Measurements from ENCODE around the gene MSANTD1. TPM values are rescaled to one million over a fixed set of nuclear protein-coding genes. Genes with fewer than 3 reads are reported as not detected.

Gene MSANTD1
- total RNA-seq, 1 donor from 2014 or later: 1.6 TPM

DNA sequence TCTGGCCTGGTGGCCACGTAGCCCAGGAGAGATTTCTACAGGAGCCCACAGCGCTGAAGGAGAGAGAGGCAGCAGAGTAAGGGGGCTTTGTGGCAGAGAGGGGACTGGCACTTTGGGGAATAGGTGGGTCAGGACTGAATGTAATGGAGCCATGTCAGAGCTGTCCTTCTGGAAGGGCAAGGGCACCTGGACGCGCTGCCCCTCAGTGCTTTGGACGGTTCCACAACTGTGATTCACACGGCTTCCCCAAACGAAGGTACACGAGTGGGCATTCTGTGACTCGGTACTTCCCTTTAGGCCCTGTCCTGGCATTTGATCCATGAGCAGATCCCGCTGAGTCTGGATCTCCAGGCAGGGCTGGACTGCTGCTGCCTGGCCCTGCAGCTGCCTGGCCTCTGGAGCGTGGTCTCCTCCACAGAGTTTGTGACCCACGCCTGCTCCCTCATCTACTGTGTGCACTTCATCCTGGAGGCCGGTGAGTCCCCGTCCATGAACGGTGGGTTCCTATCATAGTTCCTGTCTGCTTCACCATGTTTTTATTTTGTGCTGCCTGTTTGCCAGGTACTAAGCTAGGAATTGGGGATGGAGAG, 35.2 kb upstream of the MSANTD1 start:
- Mint-ChIP-seq H3K4me3 (ENCODE audit: unreplicated experiment) (no peak overlapping the region), H3K36me3 (ENCODE audit: low read depth, unreplicated experiment) (peaks cover 22% of the 10 kb centered on the region), H3K9me3 (ENCODE audit: unreplicated experiment) (no peaks in the 10 kb centered on the region), H3K4me1 (ENCODE audit: low read depth, unreplicated experiment) (no peaks in the 10 kb centered on the region), H3K27ac (ENCODE audit: unreplicated experiment) (no peak overlapping the region), H3K27me3 (ENCODE audit: low read depth, unreplicated experiment) (no peaks in the 10 kb centered on the region)
- FAIRE-seq (no peak), DNase-seq (ENCODE audit: low read depth) (no peak)
- H2AFZ ChIP-seq (ENCODE audit: low read depth, low read length): no peak overlapping the region
- H4K20me1 ChIP-seq (ENCODE audit: insufficient read depth, low read length): no peaks in the 10 kb centered on the region
- H3K36me3 ChIP-seq (ENCODE audit: insufficient read depth, low read length): peaks cover 49% of the 10 kb centered on the region
- H3K9ac ChIP-seq (ENCODE audit: low read length): no peak overlapping the region
- H3K9me3 ChIP-seq (ENCODE audit: insufficient read depth, low read depth, low read length): no peaks in the 10 kb centered on the region
- no peaks in the 10 kb centered on the region for H3K4me1 ChIP-seq (ENCODE audit: insufficient read depth, low read length)
- H3K4me3 ChIP-seq (ENCODE audit: insufficient read depth, low read depth, low read length): no peak overlapping the region
- no peak overlapping the region for H3K27ac ChIP-seq (ENCODE audit: low read depth, low read length)
- TF ChIP-seq, protein P1, sequence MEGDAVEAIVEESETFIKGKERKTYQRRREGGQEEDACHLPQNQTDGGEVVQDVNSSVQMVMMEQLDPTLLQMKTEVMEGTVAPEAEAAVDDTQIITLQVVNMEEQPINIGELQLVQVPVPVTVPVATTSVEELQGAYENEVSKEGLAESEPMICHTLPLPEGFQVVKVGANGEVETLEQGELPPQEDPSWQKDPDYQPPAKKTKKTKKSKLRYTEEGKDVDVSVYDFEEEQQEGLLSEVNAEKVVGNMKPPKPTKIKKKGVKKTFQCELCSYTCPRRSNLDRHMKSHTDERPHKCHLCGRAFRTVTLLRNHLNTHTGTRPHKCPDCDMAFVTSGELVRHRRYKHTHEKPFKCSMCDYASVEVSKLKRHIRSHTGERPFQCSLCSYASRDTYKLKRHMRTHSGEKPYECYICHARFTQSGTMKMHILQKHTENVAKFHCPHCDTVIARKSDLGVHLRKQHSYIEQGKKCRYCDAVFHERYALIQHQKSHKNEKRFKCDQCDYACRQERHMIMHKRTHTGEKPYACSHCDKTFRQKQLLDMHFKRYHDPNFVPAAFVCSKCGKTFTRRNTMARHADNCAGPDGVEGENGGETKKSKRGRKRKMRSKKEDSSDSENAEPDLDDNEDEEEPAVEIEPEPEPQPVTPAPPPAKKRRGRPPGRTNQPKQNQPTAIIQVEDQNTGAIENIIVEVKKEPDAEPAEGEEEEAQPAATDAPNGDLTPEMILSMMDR (IDR thresholded peaks at IDR 0.05; ENCODE audit: insufficient read depth, low read depth, low read length): no peak
- TF ChIP-seq EZH2 (IDR thresholded peaks at IDR 0.05; ENCODE audit: insufficient read depth, low read length): no peak
- no peak overlapping the region for H3K4me2 ChIP-seq (ENCODE audit: low read length)
- no peaks in the 10 kb centered on the region for H3K27me3 ChIP-seq (ENCODE audit: insufficient read depth, low read length)
- H3K79me2 ChIP-seq (ENCODE audit: insufficient read depth, low read length): no peaks in the 10 kb centered on the region

GRCh38 chr4:3215256-3215655, 33.7 kb upstream of the MSANTD1 start:
- TF ChIP-seq, protein P1 (IDR thresholded peaks at IDR 0.05; ENCODE audit: insufficient read depth, low read depth, low read length): no peak
- no peak for TF ChIP-seq EZH2 (IDR thresholded peaks at IDR 0.05; ENCODE audit: insufficient read depth, low read length)
- H3K27ac Mint-ChIP-seq (ENCODE audit: unreplicated experiment): no peak overlapping the region
- no peaks in the 10 kb centered on the region for H3K4me1 ChIP-seq (ENCODE audit: insufficient read depth, low read length)
- FAIRE-seq (no peak), DNase-seq (ENCODE audit: low read depth) (no peak)
- H3K36me3 Mint-ChIP-seq (ENCODE audit: low read depth, unreplicated experiment): peaks cover 29% of the 10 kb centered on the region
- no peak overlapping the region for H3K4me3 ChIP-seq (ENCODE audit: insufficient read depth, low read depth, low read length)
- H3K9me3 ChIP-seq (ENCODE audit: insufficient read depth, low read depth, low read length): no peaks in the 10 kb centered on the region
- no peaks in the 10 kb centered on the region for H3K27me3 Mint-ChIP-seq (ENCODE audit: low read depth, unreplicated experiment)
- H2AFZ ChIP-seq (ENCODE audit: low read depth, low read length): no peak overlapping the region
- H3K9me3 Mint-ChIP-seq (ENCODE audit: unreplicated experiment): no peaks in the 10 kb centered on the region
- H3K4me3 Mint-ChIP-seq (ENCODE audit: unreplicated experiment): no peak overlapping the region
- peaks cover 40% of the 10 kb centered on the region for H3K36me3 ChIP-seq (ENCODE audit: insufficient read depth, low read length)
- H3K79me2 ChIP-seq (ENCODE audit: insufficient read depth, low read length): no peaks in the 10 kb centered on the region
- no peak overlapping the region for H3K4me2 ChIP-seq (ENCODE audit: low read length)
- H3K27ac ChIP-seq (ENCODE audit: low read depth, low read length): no peak overlapping the region
- H3K4me1 Mint-ChIP-seq (ENCODE audit: low read depth, unreplicated experiment): no peaks in the 10 kb centered on the region
- H3K27me3 ChIP-seq (ENCODE audit: insufficient read depth, low read length): no peaks in the 10 kb centered on the region
- H4K20me1 ChIP-seq (ENCODE audit: insufficient read depth, low read length): no peaks in the 10 kb centered on the region
- no peak overlapping the region for H3K9ac ChIP-seq (ENCODE audit: low read length)

- H3K27ac Mint-ChIP-seq (ENCODE audit: unreplicated experiment): no peak overlapping the region
- DNase-seq (ENCODE audit: low read depth): no peak
- peaks cover 29% of the 10 kb centered on the region for H3K36me3 Mint-ChIP-seq (ENCODE audit: low read depth, unreplicated experiment)
Measured at GRCh38 chr4:3215733-3216132, 33.2 kb upstream of the MSANTD1 start.

More at GRCh38 chr4:3215733-3216132, 33.2 kb upstream of the MSANTD1 start:
- no peak overlapping the region for H3K4me3 Mint-ChIP-seq (ENCODE audit: unreplicated experiment)
- Histone ChIP-seq H3K4me3 (ENCODE audit: insufficient read depth, low read depth, low read length) (no peak overlapping the region), H3K9me3 (ENCODE audit: insufficient read depth, low read depth, low read length) (no peaks in the 10 kb centered on the region), H3K9ac (ENCODE audit: low read length) (no peak overlapping the region), H4K20me1 (ENCODE audit: insufficient read depth, low read length) (no peaks in the 10 kb centered on the region), H3K4me2 (ENCODE audit: low read length) (no peak overlapping the region), H3K36me3 (ENCODE audit: insufficient read depth, low read length) (peaks cover 44% of the 10 kb centered on the region), H2AFZ (ENCODE audit: low read depth, low read length) (no peak overlapping the region), H3K4me1 (ENCODE audit: insufficient read depth, low read length) (no peaks in the 10 kb centered on the region), H3K27ac (ENCODE audit: low read depth, low read length) (no peak overlapping the region), H3K27me3 (ENCODE audit: insufficient read depth, low read length) (no peaks in the 10 kb centered on the region), H3K79me2 (ENCODE audit: insufficient read depth, low read length) (no peaks in the 10 kb centered on the region)
- no peaks in the 10 kb centered on the region for H3K4me1 Mint-ChIP-seq (ENCODE audit: low read depth, unreplicated experiment)
- no peak for FAIRE-seq
- TF ChIP-seq, protein P1 (IDR thresholded peaks at IDR 0.05; ENCODE audit: insufficient read depth, low read depth, low read length): no peak
- TF ChIP-seq EZH2 (IDR thresholded peaks at IDR 0.05; ENCODE audit: insufficient read depth, low read length): no peak
- H3K9me3 Mint-ChIP-seq (ENCODE audit: unreplicated experiment): no peaks in the 10 kb centered on the region
- H3K27me3 Mint-ChIP-seq (ENCODE audit: low read depth, unreplicated experiment): no peaks in the 10 kb centered on the region
